Neural progenitor cell (in vitro differentiated cells): ENCODE data around the gene CCDC196.

Source experiments
- EZH2phosphoT487 ChIP-seq: fragments of 200-600 bp; sonication (generic); IDR thresholded peaks from 2 replicates; pipeline ENCODE4 v1.6.1; 2017; ENCODE audit warnings: antibody characterized with exemption
- TF ChIP-seq, protein P1 (sequence below): fragments of 200-600 bp; sonication (generic); IDR thresholded peaks from 2 replicates; pipeline ENCODE4 v1.5.1; 2017; ENCODE audit warnings: antibody characterized with exemption, mild to moderate bottlenecking

DNA sequence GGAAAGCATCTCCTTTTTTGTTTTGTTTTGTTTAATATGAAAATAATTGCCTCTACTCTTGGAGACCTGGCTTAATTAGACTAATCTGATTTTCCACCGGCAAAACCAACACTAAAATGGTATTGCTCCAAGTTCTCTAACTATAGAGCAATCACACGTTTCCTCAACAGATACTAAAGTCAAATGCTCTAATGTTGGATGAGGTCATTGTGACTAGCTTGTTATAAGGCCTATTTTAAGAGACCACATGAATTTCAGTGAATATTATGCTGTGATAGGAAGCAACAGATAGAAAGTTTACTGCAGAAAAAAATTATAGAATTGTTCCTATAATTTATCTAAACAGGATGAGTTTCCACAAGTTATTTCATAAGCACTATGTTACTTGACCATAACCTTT, 3.3 kb upstream of the CCDC196 start:
- TF ChIP-seq, protein P1, sequence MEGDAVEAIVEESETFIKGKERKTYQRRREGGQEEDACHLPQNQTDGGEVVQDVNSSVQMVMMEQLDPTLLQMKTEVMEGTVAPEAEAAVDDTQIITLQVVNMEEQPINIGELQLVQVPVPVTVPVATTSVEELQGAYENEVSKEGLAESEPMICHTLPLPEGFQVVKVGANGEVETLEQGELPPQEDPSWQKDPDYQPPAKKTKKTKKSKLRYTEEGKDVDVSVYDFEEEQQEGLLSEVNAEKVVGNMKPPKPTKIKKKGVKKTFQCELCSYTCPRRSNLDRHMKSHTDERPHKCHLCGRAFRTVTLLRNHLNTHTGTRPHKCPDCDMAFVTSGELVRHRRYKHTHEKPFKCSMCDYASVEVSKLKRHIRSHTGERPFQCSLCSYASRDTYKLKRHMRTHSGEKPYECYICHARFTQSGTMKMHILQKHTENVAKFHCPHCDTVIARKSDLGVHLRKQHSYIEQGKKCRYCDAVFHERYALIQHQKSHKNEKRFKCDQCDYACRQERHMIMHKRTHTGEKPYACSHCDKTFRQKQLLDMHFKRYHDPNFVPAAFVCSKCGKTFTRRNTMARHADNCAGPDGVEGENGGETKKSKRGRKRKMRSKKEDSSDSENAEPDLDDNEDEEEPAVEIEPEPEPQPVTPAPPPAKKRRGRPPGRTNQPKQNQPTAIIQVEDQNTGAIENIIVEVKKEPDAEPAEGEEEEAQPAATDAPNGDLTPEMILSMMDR = no peak
- TF ChIP-seq EZH2phosphoT487 = no peak
